ENCODE measurements around the gene GALNT4.

- TF ChIP-seq, protein P1, sequence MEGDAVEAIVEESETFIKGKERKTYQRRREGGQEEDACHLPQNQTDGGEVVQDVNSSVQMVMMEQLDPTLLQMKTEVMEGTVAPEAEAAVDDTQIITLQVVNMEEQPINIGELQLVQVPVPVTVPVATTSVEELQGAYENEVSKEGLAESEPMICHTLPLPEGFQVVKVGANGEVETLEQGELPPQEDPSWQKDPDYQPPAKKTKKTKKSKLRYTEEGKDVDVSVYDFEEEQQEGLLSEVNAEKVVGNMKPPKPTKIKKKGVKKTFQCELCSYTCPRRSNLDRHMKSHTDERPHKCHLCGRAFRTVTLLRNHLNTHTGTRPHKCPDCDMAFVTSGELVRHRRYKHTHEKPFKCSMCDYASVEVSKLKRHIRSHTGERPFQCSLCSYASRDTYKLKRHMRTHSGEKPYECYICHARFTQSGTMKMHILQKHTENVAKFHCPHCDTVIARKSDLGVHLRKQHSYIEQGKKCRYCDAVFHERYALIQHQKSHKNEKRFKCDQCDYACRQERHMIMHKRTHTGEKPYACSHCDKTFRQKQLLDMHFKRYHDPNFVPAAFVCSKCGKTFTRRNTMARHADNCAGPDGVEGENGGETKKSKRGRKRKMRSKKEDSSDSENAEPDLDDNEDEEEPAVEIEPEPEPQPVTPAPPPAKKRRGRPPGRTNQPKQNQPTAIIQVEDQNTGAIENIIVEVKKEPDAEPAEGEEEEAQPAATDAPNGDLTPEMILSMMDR (IDR thresholded peaks at IDR 0.05): no peak
- TF ChIP-seq EP300 (IDR thresholded peaks at IDR 0.05) (no peak), POLR2A (IDR thresholded peaks at IDR 0.05) (no peak)
These were observed 18.5 kb downstream of the GALNT4 start for GRCh38 chr12:89506050-89506449.
